Natural killer cell (primary cell): Measurements from ENCODE around the gene APRT. TPM values are rescaled to one million over a fixed set of nuclear protein-coding genes. Genes with fewer than 3 reads are reported as not detected.

Experiments used
- ATAC-seq, 3 donors: fragments of 150-1000 bp in 2 of 3; fragments of 200-7000 bp in 1 of 3; cut with Tn5 transposase; 1 replicate in 1 of 3; 2 replicates in 2 of 3; pipeline ENCODE4 v1.10.0; 2021; ENCODE audit warnings: mild to moderate bottlenecking in 2 of 3, moderate library complexity in 2 of 3
- DNase-seq, 2 donors: peaks; one replicate each; pipeline versions ENCODE4 v3.0.0 to v3.0.0-alpha.2; 2013 to 2021; ENCODE audit warnings: mixed read lengths in 1 of 2
- H3K27ac ChIP-seq: one replicate; pipeline ENCODE4 v1.5.1; 2013; ENCODE audit warnings: mild to moderate bottlenecking, low read length
- H3K27me3 ChIP-seq: one replicate; pipeline ENCODE4 v1.6.1; 2013; ENCODE audit warnings: low read length; ENCODE audit not compliant: control insufficient read depth, insufficient read depth
- H3K36me3 ChIP-seq: one replicate; pipeline ENCODE4 v1.6.1; 2013; ENCODE audit warnings: low read length; ENCODE audit not compliant: control insufficient read depth, insufficient read depth
- H3K4me1 ChIP-seq: one replicate; pipeline ENCODE4 v1.6.1; 2013; ENCODE audit warnings: low read length; ENCODE audit not compliant: control insufficient read depth, insufficient read depth
- H3K4me3 ChIP-seq: one replicate; pipeline ENCODE4 v1.5.1; 2013; ENCODE audit warnings: low read length
- H3K9me3 ChIP-seq: one replicate; pipeline ENCODE4 v1.6.1; 2013; ENCODE audit warnings: low read length; ENCODE audit not compliant: control insufficient read depth, insufficient read depth
- H3K27ac Mint-ChIP-seq, 2 donors: one replicate each; pipeline ENCODE4 v1.8.0; 2022; ENCODE audit warnings: mild to moderate bottlenecking in 2 of 2, mixed read lengths in 2 of 2, moderate library complexity in 1 of 2
- H3K27me3 Mint-ChIP-seq, 2 donors: one replicate each; pipeline ENCODE4 v1.8.0; 2022; ENCODE audit warnings: low read depth in 2 of 2, mixed read lengths in 2 of 2
- H3K36me3 Mint-ChIP-seq: one replicate; pipeline ENCODE4 v1.8.0; 2022; ENCODE audit warnings: mixed read lengths
- H3K4me1 Mint-ChIP-seq, 2 donors: one replicate each; pipeline ENCODE4 v1.8.0; 2022; ENCODE audit warnings: mixed read lengths in 2 of 2
- H3K4me3 Mint-ChIP-seq: one replicate; pipeline ENCODE4 v1.8.0; 2022; ENCODE audit warnings: mild to moderate bottlenecking, moderate library complexity, mixed read lengths
- H3K9me3 Mint-ChIP-seq, 2 donors: one replicate each; pipeline ENCODE4 v1.8.0; 2022; ENCODE audit warnings: mixed read lengths in 2 of 2
- CTCF ChIP-seq: fragments of 200-600 bp; IDR thresholded peaks from one replicate; pipeline ENCODE4 v1.8.0; 2022; ENCODE audit warnings: antibody characterized with exemption
- WGBS: methylation state at CpG from one replicate; pipeline ENCODE4 v1.1.7; 2013; ENCODE audit warnings: missing lambda C conversion rate; ENCODE audit not compliant: insufficient coverage; 5-methylcytosine and 5-hydroxymethylcytosine counted together
- intact Hi-C: fragments of 100-400 bp; cut with micrococcal nuclease; formaldehyde crosslinking; loops from one replicate; pipeline ENCODE4 v1.14.2; 2022
- total RNA-seq, 4 donors: library from RNA; stranded (reverse); fragments of 120-200 nt in 1 of 4; gene quantifications; one replicate each; pipeline versions ENCODE4 v1.2.3 to v1.2.4, GENCODE V29; 2013 to 2022

Gene APRT
- total RNA-seq, 3 donors from 2014 or later (not counting 1 experiment from before 2014, with no cell fraction given), result 118 to 123 (median 120) TPM

- Histone ChIP-seq H3K4me3 (no peak overlapping the region), H3K9me3 (no peaks in the 10 kb centered on the region), H3K36me3 (peaks cover 17% of the 10 kb centered on the region), H3K4me1 (no peaks in the 10 kb centered on the region), H3K27me3 (no peaks in the 10 kb centered on the region), H3K27ac (no peak overlapping the region)
- no peaks in the 10 kb centered on the region for H3K4me1 Mint-ChIP-seq
- DNase-seq (no peak), ATAC-seq (no peak)
- intact Hi-C loops, result no loop called here
- no peaks in the 10 kb centered on the region for H3K36me3 Mint-ChIP-seq
- 94% methylated on average over 11 of the region's 11 CpGs for WGBS
- no peak for TF ChIP-seq CTCF
- no peaks in the 10 kb centered on the region for H3K27me3 Mint-ChIP-seq
- no peaks in the 10 kb centered on the region for H3K9me3 Mint-ChIP-seq
- no peak overlapping the region for H3K4me3 Mint-ChIP-seq
- H3K27ac Mint-ChIP-seq, result no peak overlapping the region
These were observed 23.7 kb upstream of the APRT start for GRCh38 chr16:88835383-88835782.

GRCh38 chr16:88834670-88835069 lies 22.9 kb upstream of the APRT start:
- Histone ChIP-seq H3K36me3 (peaks cover 11% of the 10 kb centered on the region), H3K9me3 (no peaks in the 10 kb centered on the region), H3K4me1 (no peaks in the 10 kb centered on the region), H3K4me3 (no peak overlapping the region), H3K27ac (no peak overlapping the region), H3K27me3 (no peaks in the 10 kb centered on the region)
- Mint-ChIP-seq H3K27me3 (no peaks in the 10 kb centered on the region), H3K36me3 (no peaks in the 10 kb centered on the region), H3K9me3 (no peaks in the 10 kb centered on the region), H3K4me3 (no peak overlapping the region), H3K4me1 (no peaks in the 10 kb centered on the region), H3K27ac (no peak overlapping the region)
- TF ChIP-seq CTCF, result no peak
- intact Hi-C loops, result no loop called here
- no peak for ATAC-seq
- WGBS, result 92% methylated on average over 13 of the region's 13 CpGs
- DNase-seq, result no peak

- H3K4me1 Mint-ChIP-seq, result no peaks in the 10 kb centered on the region
- DNase-seq, result no peak
- H3K27me3 Mint-ChIP-seq, result no peaks in the 10 kb centered on the region
- no peak for TF ChIP-seq CTCF
- H3K4me3 ChIP-seq, result no peak overlapping the region
- no peak overlapping the region for H3K4me3 Mint-ChIP-seq
- no peaks in the 10 kb centered on the region for H3K27me3 ChIP-seq
- H3K27ac Mint-ChIP-seq, result no peak overlapping the region
- no peak for ATAC-seq
- H3K36me3 ChIP-seq, result peaks cover 6% of the 10 kb centered on the region
- 97% methylated on average over 13 of the region's 13 CpGs for WGBS
- H3K9me3 ChIP-seq, result no peaks in the 10 kb centered on the region
- no peaks in the 10 kb centered on the region for H3K4me1 ChIP-seq
- H3K27ac ChIP-seq, result no peak overlapping the region
- intact Hi-C loops, result no loop called here
- H3K36me3 Mint-ChIP-seq, result no peaks in the 10 kb centered on the region
- H3K9me3 Mint-ChIP-seq, result no peaks in the 10 kb centered on the region
These were observed 21.4 kb upstream of the APRT start for GRCh38 chr16:88833086-88833485.

GRCh38 chr16:88831838-88832237 lies 20.1 kb upstream of the APRT start:
- Mint-ChIP-seq H3K4me1 (no peaks in the 10 kb centered on the region), H3K27me3 (no peaks in the 10 kb centered on the region), H3K27ac (no peak overlapping the region), H3K36me3 (no peaks in the 10 kb centered on the region), H3K4me3 (no peak overlapping the region), H3K9me3 (no peaks in the 10 kb centered on the region)
- no peak for TF ChIP-seq CTCF
- H3K36me3 ChIP-seq, result peaks cover 6% of the 10 kb centered on the region
- DNase-seq (no peak), ATAC-seq (no peak)
- no peaks in the 10 kb centered on the region for H3K9me3 ChIP-seq
- H3K4me3 ChIP-seq, result no peak overlapping the region
- no peaks in the 10 kb centered on the region for H3K27me3 ChIP-seq
- intact Hi-C loops, result no loop called here
- no peak overlapping the region for H3K27ac ChIP-seq
- 94% methylated on average over 13 of the region's 13 CpGs for WGBS
- H3K4me1 ChIP-seq, result no peaks in the 10 kb centered on the region
